H9 (cell line): Measurements from ENCODE around the gene SPTLC1. TPM values are rescaled to one million over a fixed set of nuclear protein-coding genes. Genes with fewer than 3 reads are reported as not detected.
"Not testable (repeated sequence)": the region's sequence is repeated elsewhere in the genome, so short reads cannot be mapped to it uniquely, and the experiment has no call there.

ENCODE experiments used
- DNase-seq: peaks from one replicate; pipeline ENCODE4 v3.0.0-alpha.2; 2017
- H2AFZ ChIP-seq: one replicate; pipeline ENCODE4 v1.6.1; 2013; ENCODE audit warnings: mild to moderate bottlenecking, low read length, control low read depth, moderate library complexity
- H2AK5ac ChIP-seq: 2 replicates; pipeline ENCODE4 v1.6.1; 2013; ENCODE audit warnings: low read length, control low read depth, mixed read lengths; ENCODE audit not compliant: insufficient read length
- H2BK120ac ChIP-seq: one replicate; pipeline ENCODE4 v1.6.1; 2013; ENCODE audit warnings: low read depth, mild to moderate bottlenecking, low read length, control low read depth, inconsistent platforms; ENCODE audit not compliant: poor library complexity, severe bottlenecking
- H2BK12ac ChIP-seq: 2 replicates; pipeline ENCODE4 v1.6.1; 2013; ENCODE audit warnings: low read length, control low read depth, mixed read lengths, low read depth; ENCODE audit not compliant: insufficient read length
- H2BK15ac ChIP-seq: 2 replicates; pipeline ENCODE4 v1.6.1; 2013; ENCODE audit warnings: low read depth, low read length, control low read depth
- H2BK20ac ChIP-seq: one replicate; pipeline ENCODE4 v1.6.1; 2013; ENCODE audit warnings: low read depth, mild to moderate bottlenecking, low read length, control low read depth, inconsistent platforms; ENCODE audit not compliant: poor library complexity, severe bottlenecking
- H2BK5ac ChIP-seq: 2 replicates; pipeline ENCODE4 v1.6.1; 2013; ENCODE audit warnings: low read length, control low read depth, mixed read lengths; ENCODE audit not compliant: insufficient read length
- H3K14ac ChIP-seq: 2 replicates; pipeline ENCODE4 v1.6.1; 2013; ENCODE audit warnings: low read length, control low read depth; ENCODE audit not compliant: insufficient read depth
- H3K18ac ChIP-seq: 2 replicates; pipeline ENCODE4 v1.6.1; 2013; ENCODE audit warnings: low read depth, mild to moderate bottlenecking, mixed read lengths, low read length, control low read depth; ENCODE audit not compliant: insufficient read length
- H3K23ac ChIP-seq: 2 replicates; pipeline ENCODE4 v1.6.1; 2013; ENCODE audit warnings: low read length, control low read depth, mixed read lengths, low read depth; ENCODE audit not compliant: insufficient read length
- H3K23me2 ChIP-seq: 2 replicates; pipeline ENCODE4 v1.6.1; 2013; ENCODE audit warnings: low read depth, mild to moderate bottlenecking, mixed read lengths, low read length, control low read depth; ENCODE audit not compliant: insufficient read length, poor library complexity, severe bottlenecking
- H3K27ac ChIP-seq: 2 replicates; pipeline ENCODE4 v1.5.1; 2013; ENCODE audit warnings: low read length, control low read depth, mixed read lengths, low read depth; ENCODE audit not compliant: insufficient read length
- H3K27me3 ChIP-seq: 2 replicates; pipeline ENCODE4 v1.6.1; 2013; ENCODE audit warnings: low read length, control low read depth, inconsistent platforms; ENCODE audit not compliant: insufficient read depth
- H3K4ac ChIP-seq: 2 replicates; pipeline ENCODE4 v1.6.1; 2013; ENCODE audit warnings: low read depth, mild to moderate bottlenecking, control low read depth, inconsistent platforms, low read length, moderate library complexity
- H3K4me1 ChIP-seq: 2 replicates; pipeline ENCODE4 v1.6.1; 2013; ENCODE audit warnings: low read length, control low read depth, inconsistent platforms; ENCODE audit not compliant: insufficient read depth
- H3K4me2 ChIP-seq: 2 replicates; pipeline ENCODE4 v1.6.1; 2013; ENCODE audit warnings: low read length, control low read depth, mixed read lengths; ENCODE audit not compliant: insufficient read length, insufficient read depth
- H3K56ac ChIP-seq: 2 replicates; pipeline ENCODE4 v1.6.1; 2013; ENCODE audit warnings: low read depth, mild to moderate bottlenecking, mixed read lengths, low read length, control low read depth; ENCODE audit not compliant: insufficient read length
- H3K79me1 ChIP-seq: 2 replicates; pipeline ENCODE4 v1.6.1; 2013; ENCODE audit warnings: low read depth, mild to moderate bottlenecking, moderate library complexity, low read length, control low read depth, inconsistent platforms; ENCODE audit not compliant: insufficient read depth, poor library complexity, severe bottlenecking
- H3K79me2 ChIP-seq: 2 replicates; pipeline ENCODE4 v1.6.1; 2013; ENCODE audit warnings: low read length, control low read depth, inconsistent platforms; ENCODE audit not compliant: insufficient read depth
- H3K9ac ChIP-seq: 2 replicates; pipeline ENCODE4 v1.6.1; 2013; ENCODE audit warnings: low read length, control low read depth, mixed read lengths; ENCODE audit not compliant: insufficient read length; ENCODE audit errors: extremely low read depth
- H3K9me3 ChIP-seq: one replicate; pipeline ENCODE4 v1.6.1; 2013; ENCODE audit warnings: low read depth, low read length, inconsistent platforms; ENCODE audit not compliant: control insufficient read depth
- H3T11ph ChIP-seq: one replicate; pipeline ENCODE4 v1.6.1; 2013; ENCODE audit warnings: mild to moderate bottlenecking, low read length, control low read depth, inconsistent platforms
- H4K20me1 ChIP-seq: one replicate; pipeline ENCODE4 v1.6.1; 2013; ENCODE audit not compliant: control insufficient read depth, insufficient read length, insufficient read depth
- H4K5ac ChIP-seq: 2 replicates; pipeline ENCODE4 v1.6.1; 2013; ENCODE audit warnings: low read depth, mild to moderate bottlenecking, mixed read lengths, low read length, control low read depth; ENCODE audit not compliant: insufficient read length
- H4K8ac ChIP-seq: replicated peaks from 2 replicates; pipeline ENCODE4 v1.6.1; 2013; ENCODE audit warnings: low read length, control low read depth, mixed read lengths, low read depth; ENCODE audit not compliant: insufficient read length
- H4K91ac ChIP-seq: 2 replicates; pipeline ENCODE4 v1.6.1; 2013; ENCODE audit warnings: low read depth, mild to moderate bottlenecking, moderate library complexity, mixed read lengths, low read length, control low read depth; ENCODE audit not compliant: insufficient read length
- H3K27ac Mint-ChIP-seq, 3 experiments: 2 replicates in 2 of 3; 3 replicates in 1 of 3; pipeline ENCODE4 v1.8.0; 2020 to 2021; ENCODE audit warnings: mixed read lengths in 3 of 3, mild to moderate bottlenecking in 1 of 3, moderate library complexity in 1 of 3
- H3K27me3 Mint-ChIP-seq: 2 replicates; pipeline ENCODE4 v1.8.0; 2021; ENCODE audit warnings: low read depth, mild to moderate bottlenecking, moderate library complexity, mixed read lengths
- H3K36me3 Mint-ChIP-seq, 3 experiments: 2 replicates in 2 of 3; 3 replicates in 1 of 3; pipeline ENCODE4 v1.8.0; 2020 to 2021; ENCODE audit warnings: low read depth in 3 of 3, mixed read lengths in 3 of 3; ENCODE audit not compliant: insufficient read depth in 1 of 3
- H3K4me1 Mint-ChIP-seq, 2 experiments: 2 replicates each; pipeline ENCODE4 v1.8.0; 2020; ENCODE audit warnings: mixed read lengths in 2 of 2
- H3K4me3 Mint-ChIP-seq, 2 experiments: 2 replicates in 1 of 2; 3 replicates in 1 of 2; pipeline ENCODE4 v1.8.0; 2020 to 2021; ENCODE audit warnings: mild to moderate bottlenecking in 2 of 2, mixed read lengths in 2 of 2, moderate library complexity in 1 of 2
- H3K9me3 Mint-ChIP-seq, 2 experiments: 2 replicates in 1 of 2; 3 replicates in 1 of 2; pipeline ENCODE4 v1.8.0; 2020; ENCODE audit warnings: mild to moderate bottlenecking in 2 of 2, mixed read lengths in 2 of 2, moderate library complexity in 1 of 2
- WGBS: extraction: QIAGEN DNeasy Blood & Tissue Kit; methylation state at CpG from one replicate; pipeline ENCODE4 v1.1.7; 2013; ENCODE audit warnings: missing lambda C conversion rate, low lambda C conversion rate, mixed read lengths; ENCODE audit not compliant: insufficient read length; ENCODE audit errors: extremely low coverage; 5-methylcytosine and 5-hydroxymethylcytosine counted together
- total RNA-seq: library from RNA; stranded (reverse); gene quantifications from 2 replicates; pipeline ENCODE4 v1.2.1, GENCODE V29; 2021
- TF ChIP-seq, protein P1 (sequence below): fragments of 200-600 bp; sonication (generic); conservative IDR thresholded peaks from 3 replicates; pipeline ENCODE4 v1.8.0; 2021; ENCODE audit warnings: antibody characterized with exemption, mild to moderate bottlenecking

The SPTLC1 gene
- total RNA-seq, 1 experiment from 2014 or later = 73.5 TPM

DNA sequence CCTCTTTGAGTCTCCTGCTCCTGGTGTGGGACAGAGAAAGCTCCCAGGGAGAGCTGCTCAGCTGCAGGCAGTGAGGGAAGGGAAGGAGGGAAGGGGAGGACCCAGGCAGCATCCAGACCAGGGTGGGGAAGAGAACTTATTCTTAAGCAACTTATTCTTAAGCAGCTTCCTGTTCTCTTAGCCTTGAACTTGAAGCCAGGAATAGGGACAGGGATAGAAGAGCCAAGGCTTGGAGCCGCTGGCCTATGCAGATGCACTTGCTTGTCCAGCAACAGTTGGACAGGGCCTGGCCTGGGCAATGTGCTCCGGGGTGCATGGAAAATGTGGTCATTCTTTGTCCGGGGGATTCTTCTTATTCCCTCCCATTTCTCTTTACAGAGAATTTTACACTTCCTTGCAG, 31.4 kb upstream of the SPTLC1 start:
- Histone ChIP-seq H3K14ac (no peak overlapping the region), H4K8ac (no peak overlapping the region), H2BK15ac (no peak overlapping the region), H4K5ac (no peak overlapping the region), H3T11ph (no peak overlapping the region), H3K23ac (no peak overlapping the region), H3K9me3 (no peaks in the 10 kb centered on the region), H2BK20ac (no peak overlapping the region), H4K91ac (no peak overlapping the region), H3K27ac (no peak overlapping the region), H3K79me2 (no peaks in the 10 kb centered on the region), H3K27me3 (no peaks in the 10 kb centered on the region; the same call in 1 of the 2 replicates), H3K4me2 (no peak overlapping the region), H3K79me1 (no peaks in the 10 kb centered on the region), H3K4ac (no peak overlapping the region), H2AFZ (no peak overlapping the region), H2BK5ac (no peak overlapping the region), H2AK5ac (no peak overlapping the region), H3K18ac (no peak overlapping the region), H3K23me2 (no peaks in the 10 kb centered on the region), H3K9ac (no peak overlapping the region), H4K20me1 (no peaks in the 10 kb centered on the region), H3K4me1 (no peaks in the 10 kb centered on the region; the same call in 1 of the 2 replicates), H2BK120ac (no peak overlapping the region), H3K56ac (no peak overlapping the region), H2BK12ac (no peak overlapping the region)
- peak overlapping the region in 1 of 3 experiments; percentile 25; a peak in 2 of 7 replicates for H3K27ac Mint-ChIP-seq
- H3K27me3 Mint-ChIP-seq = peaks cover 20% of the 10 kb centered on the region
- H3K4me3 Mint-ChIP-seq = no peak overlapping the region
- TF ChIP-seq, protein P1, sequence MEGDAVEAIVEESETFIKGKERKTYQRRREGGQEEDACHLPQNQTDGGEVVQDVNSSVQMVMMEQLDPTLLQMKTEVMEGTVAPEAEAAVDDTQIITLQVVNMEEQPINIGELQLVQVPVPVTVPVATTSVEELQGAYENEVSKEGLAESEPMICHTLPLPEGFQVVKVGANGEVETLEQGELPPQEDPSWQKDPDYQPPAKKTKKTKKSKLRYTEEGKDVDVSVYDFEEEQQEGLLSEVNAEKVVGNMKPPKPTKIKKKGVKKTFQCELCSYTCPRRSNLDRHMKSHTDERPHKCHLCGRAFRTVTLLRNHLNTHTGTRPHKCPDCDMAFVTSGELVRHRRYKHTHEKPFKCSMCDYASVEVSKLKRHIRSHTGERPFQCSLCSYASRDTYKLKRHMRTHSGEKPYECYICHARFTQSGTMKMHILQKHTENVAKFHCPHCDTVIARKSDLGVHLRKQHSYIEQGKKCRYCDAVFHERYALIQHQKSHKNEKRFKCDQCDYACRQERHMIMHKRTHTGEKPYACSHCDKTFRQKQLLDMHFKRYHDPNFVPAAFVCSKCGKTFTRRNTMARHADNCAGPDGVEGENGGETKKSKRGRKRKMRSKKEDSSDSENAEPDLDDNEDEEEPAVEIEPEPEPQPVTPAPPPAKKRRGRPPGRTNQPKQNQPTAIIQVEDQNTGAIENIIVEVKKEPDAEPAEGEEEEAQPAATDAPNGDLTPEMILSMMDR = no peak
- no CpG with 5 or more reads among the region's 3 CpGs for WGBS
- 0 out of 7 replicates have a peak, but pooled peaks cover 0 to 2% (median 0%) of the 10 kb centered on the region in 3 experiments for H3K36me3 Mint-ChIP-seq
- no peak for DNase-seq
- peaks cover 16 to 22% of the 10 kb centered on the region in 2 experiments for H3K4me1 Mint-ChIP-seq
- H3K9me3 Mint-ChIP-seq = no peaks in the 10 kb centered on the region

DNA sequence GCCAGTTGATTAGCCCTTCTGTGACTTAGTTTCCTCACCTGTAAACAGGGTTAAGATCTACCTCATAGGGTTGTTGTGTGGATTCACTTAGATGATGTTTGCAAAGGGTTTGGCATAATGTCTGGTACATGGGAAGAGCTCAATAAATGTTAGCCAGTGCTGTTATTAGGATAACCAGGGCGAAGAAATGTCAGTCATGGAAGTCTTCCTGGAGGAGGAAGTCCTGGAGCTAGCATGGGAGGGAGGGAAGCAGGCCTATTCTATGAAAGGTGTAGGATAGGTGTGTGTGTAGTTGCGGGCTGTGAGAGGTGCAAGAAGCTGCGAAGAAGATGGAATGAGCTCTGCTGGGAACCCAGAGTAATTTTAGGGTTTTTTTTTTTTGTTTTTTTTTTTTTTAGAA, 30.6 kb upstream of the SPTLC1 start:
- H4K8ac ChIP-seq, H3K4me2 ChIP-seq, H3K14ac ChIP-seq, H3K27ac Mint-ChIP-seq, H3K9me3 ChIP-seq, H2AFZ ChIP-seq, H3K9me3 Mint-ChIP-seq, DNase-seq, H3K23ac ChIP-seq, H2BK5ac ChIP-seq, H3K4ac ChIP-seq, H2BK120ac ChIP-seq, H3K4me1 ChIP-seq, H3K79me2 ChIP-seq, H4K20me1 ChIP-seq, H3K18ac ChIP-seq, H4K91ac ChIP-seq, H3K9ac ChIP-seq, H3K4me3 Mint-ChIP-seq, H3K56ac ChIP-seq, H3K27ac ChIP-seq, H3K79me1 ChIP-seq, H2BK12ac ChIP-seq, H2AK5ac ChIP-seq, H4K5ac ChIP-seq, H2BK20ac ChIP-seq, H2BK15ac ChIP-seq, H3T11ph ChIP-seq, H3K36me3 Mint-ChIP-seq, H3K27me3 ChIP-seq, H3K23me2 ChIP-seq: not testable (repeated sequence)
- Mint-ChIP-seq H3K4me1 (peaks cover 21 to 27% of the 10 kb centered on the region in 2 experiments), H3K27me3 (peaks cover 27% of the 10 kb centered on the region)
- no CpG with 5 or more reads among the region's 3 CpGs for WGBS
